Measurements from ENCODE around the gene SP2. TPM values are rescaled to one million over a fixed set of nuclear protein-coding genes. Genes with fewer than 3 reads are reported as not detected.

SP2 gene
- total RNA-seq, 1 experiment from 2014 or later = 22.2 TPM

DNA sequence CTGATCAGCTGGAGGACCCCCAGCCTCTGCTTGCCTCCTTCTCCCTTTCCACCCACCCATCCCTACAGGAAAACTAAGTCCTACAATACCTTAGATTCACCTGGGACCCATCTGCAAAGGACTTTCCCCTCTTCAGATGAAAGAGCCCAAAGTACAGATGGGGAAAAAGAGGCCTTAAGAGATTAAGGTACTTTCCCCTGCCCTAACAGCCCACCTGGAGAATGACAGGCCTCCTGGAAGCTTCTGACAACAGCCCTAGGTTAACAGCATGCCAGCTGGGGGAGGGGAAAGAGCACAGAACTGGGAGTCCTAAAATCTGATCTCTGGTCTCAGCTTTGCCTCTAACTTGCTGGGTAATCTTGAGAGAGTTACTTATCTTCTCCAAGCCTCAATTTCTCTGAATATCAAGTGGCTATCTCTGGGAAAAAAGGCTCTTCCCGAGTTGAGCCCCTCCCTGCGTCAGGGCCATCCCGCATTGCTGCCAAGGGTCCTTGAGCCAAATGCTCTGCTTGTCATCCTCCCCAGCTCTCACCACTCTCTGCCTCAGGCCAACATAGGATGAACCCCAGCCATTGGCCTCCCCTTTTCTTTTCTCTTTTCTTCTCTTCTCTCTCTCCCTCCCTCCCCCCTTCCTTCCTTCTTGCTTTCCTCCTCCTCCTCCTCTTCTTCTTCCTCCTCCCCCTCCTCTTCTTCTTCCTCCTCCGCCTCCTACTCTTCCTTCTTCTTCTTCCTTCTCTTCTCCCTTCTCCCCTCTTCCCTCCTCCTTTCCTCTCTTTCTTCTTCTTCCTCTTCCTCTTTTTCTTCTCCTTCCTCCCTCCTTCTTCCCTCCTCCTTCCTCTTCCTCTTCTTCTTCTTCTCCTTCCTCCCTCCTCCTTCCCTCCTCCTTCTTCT is 22.6 kb upstream of the SP2 start:
- DNase-seq (ENCODE audit: low read depth, low spot score) (no peak), ATAC-seq (no peak)
- TF ChIP-seq POLR2A (IDR thresholded peaks at IDR 0.05; ENCODE audit: borderline replicate concordance, extremely low read depth, insufficient read depth, insufficient read length) (no peak), SP1 (IDR thresholded peaks at IDR 0.05; ENCODE audit: low read depth) (no peak), EGR1 (IDR thresholded peaks at IDR 0.05; ENCODE audit: low read depth) (no peak)
- H2AFZ ChIP-seq (ENCODE audit: low read depth, low read length, poor library complexity, severe bottlenecking) = no peak overlapping the region
- BruUV-seq (replicated peaks) = no TSS peak
- no peaks in the 10 kb centered on the region for H3K36me3 ChIP-seq (ENCODE audit: control insufficient read depth in 1 of 2, insufficient read depth in 2 of 2, low read length in 2 of 2)
- RAD21 ChIA-PET (ENCODE audit: low non-redundant PET in 1 of 2, low total read pairs in 2 of 2, uncharacterized antibody in 2 of 2, unreplicated experiment in 2 of 2) = no interaction called here
- intact Hi-C loops (cut with micrococcal nuclease) = no loop called here
- H3K79me2 ChIP-seq (ENCODE audit: insufficient read depth, low read length) = no peaks in the 10 kb centered on the region
- POLR2A ChIA-PET = no interaction called here
- no peak overlapping the region for H3K4me3 ChIP-seq (replicated peaks in 1 of 2; ENCODE audit: low read depth in 1 of 2, low read length in 2 of 2)
- peaks cover 7% of the 10 kb centered on the region; the same call in 1 of the 2 replicates for H3K27me3 ChIP-seq (ENCODE audit: insufficient read depth, low read length)
- H3K4me2 ChIP-seq (ENCODE audit: low read length) = no peak overlapping the region
- H3K9me3 ChIP-seq (ENCODE audit: control insufficient read depth in 1 of 2, insufficient read depth in 1 of 2, low read depth in 1 of 2, low read length in 2 of 2) = no peaks in the 10 kb centered on the region
- H4K20me1 ChIP-seq (ENCODE audit: insufficient read depth) = no peaks in the 10 kb centered on the region
- no peaks in the 10 kb centered on the region for H3K9me2 ChIP-seq (ENCODE audit: insufficient read depth)
- peaks cover 9 to 33% of the 10 kb centered on the region in 2 experiments for H3K4me1 ChIP-seq (ENCODE audit: control insufficient read depth in 1 of 2, insufficient read depth in 2 of 2, low read length in 2 of 2)
- CTCF ChIA-PET = no interaction called here
- no peak overlapping the region for H3K27ac ChIP-seq (ENCODE audit: low read depth, low read length)
- H3K9ac ChIP-seq (ENCODE audit: low read length) = no peak overlapping the region

GRCh38 chr17:47875011-47875985 is 20.7 kb upstream of the SP2 start:
- Histone ChIP-seq H3K27me3 (ENCODE audit: insufficient read depth, low read length) (peaks cover 2% of the 10 kb centered on the region; the same call in 1 of the 2 replicates), H3K36me3 (ENCODE audit: control insufficient read depth in 1 of 2, insufficient read depth in 2 of 2, low read length in 2 of 2) (no peaks in the 10 kb centered on the region), H3K9ac (ENCODE audit: low read length) (no peak overlapping the region), H2AFZ (ENCODE audit: low read depth, low read length, poor library complexity, severe bottlenecking) (no peak overlapping the region), H3K4me3 (replicated peaks in 1 of 2; ENCODE audit: low read depth in 1 of 2, low read length in 2 of 2) (no peak overlapping the region), H3K27ac (ENCODE audit: low read depth, low read length) (no peak overlapping the region), H3K9me3 (ENCODE audit: control insufficient read depth in 1 of 2, insufficient read depth in 1 of 2, low read depth in 1 of 2, low read length in 2 of 2) (no peaks in the 10 kb centered on the region), H3K79me2 (ENCODE audit: insufficient read depth, low read length) (no peaks in the 10 kb centered on the region), H3K4me1 (ENCODE audit: control insufficient read depth in 1 of 2, insufficient read depth in 2 of 2, low read length in 2 of 2) (peaks cover 3 to 24% of the 10 kb centered on the region in 2 experiments), H4K20me1 (ENCODE audit: insufficient read depth) (no peaks in the 10 kb centered on the region), H3K9me2 (ENCODE audit: insufficient read depth) (no peaks in the 10 kb centered on the region), H3K4me2 (ENCODE audit: low read length) (no peak overlapping the region)
- POLR2A ChIA-PET = no interaction called here
- intact Hi-C loops (cut with micrococcal nuclease) = no loop called here
- RAD21 ChIA-PET (ENCODE audit: low non-redundant PET in 1 of 2, low total read pairs in 2 of 2, uncharacterized antibody in 2 of 2, unreplicated experiment in 2 of 2) = no interaction called here
- BruUV-seq (replicated peaks) = no TSS peak
- no peak for DNase-seq (ENCODE audit: low read depth, low spot score)
- CTCF ChIA-PET = interaction anchor here (1.0 kb wide), 1 partner anchor 14 kb away, joined by 3 read pairs; no protein-coding TSS in a partner anchor
- TF ChIP-seq YY1 (IDR thresholded peaks at IDR 0.05; ENCODE audit: extremely low read depth, insufficient replicate concordance, low read depth, low read length) = no peak
- TF ChIP-seq RAD21 (IDR thresholded peaks at IDR 0.05; ENCODE audit: low read depth) = no peak
- ATAC-seq = no peak
